Measurements from ENCODE around the gene AFF3. TPM values are rescaled to one million over a fixed set of nuclear protein-coding genes. Genes with fewer than 3 reads are reported as not detected.

Gene AFF3
- total and polyA plus RNA-seq, 12 donors: 1.1 to 7.5 (median 3.9) TPM

- Histone ChIP-seq H3K9me3 (replicated peaks in 1 of 3) (no peaks in the 10 kb centered on the region), H3K36me3 (replicated peaks in 1 of 2) (no peaks in the 10 kb centered on the region), H3K27me3 (no peaks in the 10 kb centered on the region), H3K4me3 (no peak overlapping the region), H3K4me1 (replicated peaks in 1 of 2) (peaks cover 0 to 6% of the 10 kb centered on the region in 2 donors), H3K27ac (peak overlapping the region in 1 of 5 donors; percentile 30)
- TF ChIP-seq CTCF (IDR thresholded peaks at IDR 0.05) (no peak), POLR2A (IDR thresholded peaks at IDR 0.05) (no peak)
- intact Hi-C loops (cut with DNase I): no loop called here
- 66 to 83% (median 76%) methylated on average over 11 of the region's 11 CpGs for whole genome bisulfite sequencing, 4 donors
- DNase-seq: peak in 2 of 7 donors; percentile 7 to 65
These were observed 274.6 kb downstream of the AFF3 start for GRCh38 chr2:99867770-99868169.

- Histone ChIP-seq H3K27ac (no peak overlapping the region), H3K9me3 (replicated peaks in 1 of 3) (no peaks in the 10 kb centered on the region), H3K4me1 (replicated peaks in 1 of 2) (peaks cover 0 to 15% of the 10 kb centered on the region in 2 donors), H3K36me3 (replicated peaks in 1 of 2) (no peaks in the 10 kb centered on the region), H3K4me3 (no peak overlapping the region), H3K27me3 (no peaks in the 10 kb centered on the region)
- WGBS, 4 donors: 81 to 91% (median 90%) methylated on average over 8 to 9 of the region's 9 CpGs
- TF ChIP-seq POLR2A (IDR thresholded peaks at IDR 0.05): no peak
- TF ChIP-seq CTCF (IDR thresholded peaks at IDR 0.05): no peak
- DNase-seq: no peak
- intact Hi-C loops (cut with DNase I): no loop called here
These were observed 276.3 kb downstream of the AFF3 start for GRCh38 chr2:99865818-99866676.

GRCh38 chr2:99864561-99865553 lies 277.5 kb downstream of the AFF3 start:
- H3K27me3 ChIP-seq: no peaks in the 10 kb centered on the region
- 65 to 71% (median 70%) methylated on average over 10 of the region's 10 CpGs for WGBS, 4 donors
- no peaks in the 10 kb centered on the region for H3K9me3 ChIP-seq (replicated peaks in 1 of 3)
- peaks cover 0 to 16% of the 10 kb centered on the region in 2 donors for H3K4me1 ChIP-seq (replicated peaks in 1 of 2)
- H3K4me3 ChIP-seq: no peak overlapping the region
- intact Hi-C loops (cut with DNase I): no loop called here
- H3K36me3 ChIP-seq (replicated peaks in 1 of 2): no peaks in the 10 kb centered on the region
- peak overlapping the region in 2 of 5 donors; percentile 6 to 24 for H3K27ac ChIP-seq
- TF ChIP-seq CTCF (IDR thresholded peaks at IDR 0.05) (no peak), POLR2A (IDR thresholded peaks at IDR 0.05) (no peak)
- DNase-seq: peak in 1 of 7 donors; percentile 20

- Histone ChIP-seq H3K4me1 (replicated peaks in 1 of 2) (peaks cover 0 to 16% of the 10 kb centered on the region in 2 donors), H3K9me3 (replicated peaks in 1 of 3) (no peaks in the 10 kb centered on the region), H3K27me3 (no peaks in the 10 kb centered on the region), H3K4me3 (no peak overlapping the region), H3K36me3 (replicated peaks in 1 of 2) (no peaks in the 10 kb centered on the region), H3K27ac (no peak overlapping the region)
- TF ChIP-seq CTCF (IDR thresholded peaks at IDR 0.05) (no peak), POLR2A (IDR thresholded peaks at IDR 0.05) (no peak)
- intact Hi-C loops (cut with DNase I): no loop called here
- DNase-seq: no peak
- WGBS, 4 donors: 56 to 73% (median 63%) methylated on average over 2 of the region's 2 CpGs
These were observed 278.5 kb downstream of the AFF3 start for GRCh38 chr2:99863903-99864270.
